Head of caudate nucleus (tissue), 42 donors: ENCODE measurements around the gene NGEF.

Experiments
- DNase-seq, 42 donors: peaks; one replicate each; pipeline versions ENCODE4 v3.0.0 to v3.0.0-alpha.2; 2020 to 2021; ENCODE audit warnings: mixed read lengths in 7 of 42
- intact Hi-C: fragments of 100-400 bp; cut with DNase I; formaldehyde crosslinking; loops from one replicate; pipeline ENCODE4 v1.15.0; 2022

NGEF gene, protein sequence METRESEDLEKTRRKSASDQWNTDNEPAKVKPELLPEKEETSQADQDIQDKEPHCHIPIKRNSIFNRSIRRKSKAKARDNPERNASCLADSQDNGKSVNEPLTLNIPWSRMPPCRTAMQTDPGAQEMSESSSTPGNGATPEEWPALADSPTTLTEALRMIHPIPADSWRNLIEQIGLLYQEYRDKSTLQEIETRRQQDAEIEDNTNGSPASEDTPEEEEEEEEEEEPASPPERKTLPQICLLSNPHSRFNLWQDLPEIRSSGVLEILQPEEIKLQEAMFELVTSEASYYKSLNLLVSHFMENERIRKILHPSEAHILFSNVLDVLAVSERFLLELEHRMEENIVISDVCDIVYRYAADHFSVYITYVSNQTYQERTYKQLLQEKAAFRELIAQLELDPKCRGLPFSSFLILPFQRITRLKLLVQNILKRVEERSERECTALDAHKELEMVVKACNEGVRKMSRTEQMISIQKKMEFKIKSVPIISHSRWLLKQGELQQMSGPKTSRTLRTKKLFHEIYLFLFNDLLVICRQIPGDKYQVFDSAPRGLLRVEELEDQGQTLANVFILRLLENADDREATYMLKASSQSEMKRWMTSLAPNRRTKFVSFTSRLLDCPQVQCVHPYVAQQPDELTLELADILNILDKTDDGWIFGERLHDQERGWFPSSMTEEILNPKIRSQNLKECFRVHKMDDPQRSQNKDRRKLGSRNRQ

DNA sequence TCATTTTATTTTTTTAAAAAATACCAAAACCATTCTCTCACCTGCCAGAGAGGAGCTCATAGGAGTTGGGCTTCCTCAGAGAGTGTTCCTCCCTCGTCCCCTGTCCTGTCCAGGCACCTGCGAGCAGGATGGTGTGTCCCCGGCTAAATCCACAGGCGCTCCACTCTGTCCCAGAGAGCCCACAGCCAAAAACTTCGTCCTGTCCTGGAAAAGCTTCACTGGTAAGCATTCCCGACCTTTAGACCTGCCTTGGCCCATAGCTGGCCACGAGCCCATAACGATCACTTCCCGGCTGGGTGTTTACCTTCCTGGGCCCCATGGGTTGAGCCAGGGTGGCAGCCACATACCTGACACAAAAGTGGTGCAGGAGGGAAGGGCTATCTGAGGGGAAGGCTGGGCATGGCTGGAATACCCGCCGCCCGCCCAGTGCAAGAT lies at the start of gene NGEF:
TSS of gene NGEF (minus strand) at position 230 of the 435 bp plus-strand sequence. CDS start 38,366 bp downstream, outside the sequence.
- intact Hi-C loops, result no loop called here
- DNase-seq, result peak in 2 of 42 donors; percentile 1 to 22

DNA sequence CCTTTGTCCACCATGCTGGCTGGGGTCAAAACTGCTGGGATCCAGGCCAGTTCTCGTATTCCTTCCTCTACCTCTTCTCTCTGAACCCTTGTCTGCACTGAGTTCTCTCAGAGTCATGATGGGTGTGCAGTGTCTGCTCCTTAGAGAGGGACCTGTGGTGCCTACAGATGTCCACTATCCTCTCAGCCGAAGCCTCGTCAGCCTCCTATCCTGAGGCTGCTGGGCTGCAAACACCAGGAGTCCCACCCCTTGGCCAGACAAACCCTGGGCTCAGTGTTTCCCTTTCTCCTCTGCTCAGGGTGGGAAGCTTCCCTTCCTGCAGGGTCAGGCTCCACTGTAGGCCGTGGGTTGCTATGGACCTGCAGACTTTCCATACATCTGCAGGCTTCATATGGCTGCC lies 49.4 kb upstream of the NGEF start:
- peak in 3 of 42 donors; percentile 19 to 38 (median 31) for DNase-seq
- intact Hi-C loops, result no loop called here

DNA sequence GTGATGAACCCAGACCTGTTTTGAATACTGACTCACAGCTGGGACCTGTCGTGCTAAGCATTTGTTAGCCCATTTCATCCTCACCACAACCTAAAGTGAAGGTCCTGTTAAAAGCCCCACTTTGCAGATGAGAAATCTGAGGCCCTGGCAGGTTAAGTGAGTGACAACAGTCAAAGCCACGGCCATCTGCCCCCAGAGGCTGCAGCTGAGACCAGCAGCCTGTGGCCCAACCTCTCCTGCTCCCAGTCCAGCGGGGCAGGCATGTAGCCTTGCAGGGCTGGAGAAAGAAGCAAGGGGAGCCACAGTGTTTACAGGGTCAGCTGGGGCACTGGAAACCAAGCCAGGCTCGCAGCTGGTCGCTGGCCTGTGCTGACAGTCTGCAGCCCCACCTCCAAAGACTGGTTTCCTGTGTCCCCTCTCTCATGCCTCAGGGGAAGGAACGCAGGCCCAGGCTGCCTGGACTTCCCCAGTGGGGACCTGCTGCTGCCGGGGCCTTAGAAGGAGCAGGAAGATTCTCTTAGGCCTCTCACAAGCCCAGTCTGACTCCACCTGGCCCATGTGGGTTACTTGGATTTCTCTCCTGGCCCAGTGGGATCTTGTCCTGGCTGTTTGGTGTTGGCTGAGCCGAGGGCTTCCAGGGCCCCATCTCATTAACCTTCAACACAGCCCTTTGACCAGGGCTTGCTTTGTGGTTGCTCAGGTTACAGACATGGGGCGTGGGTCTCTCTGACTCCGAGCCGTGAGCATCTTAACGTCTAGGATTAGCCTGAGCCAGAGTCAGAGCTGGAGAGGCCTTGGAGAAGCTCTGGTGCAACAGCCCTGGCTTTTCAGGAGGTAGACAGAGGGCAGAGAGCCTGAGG lies 48.8 kb upstream of the NGEF start:
- intact Hi-C loops, result no loop called here
- DNase-seq, result peak in 8 of 42 donors; percentile 28 to 65 (median 44)

DNA sequence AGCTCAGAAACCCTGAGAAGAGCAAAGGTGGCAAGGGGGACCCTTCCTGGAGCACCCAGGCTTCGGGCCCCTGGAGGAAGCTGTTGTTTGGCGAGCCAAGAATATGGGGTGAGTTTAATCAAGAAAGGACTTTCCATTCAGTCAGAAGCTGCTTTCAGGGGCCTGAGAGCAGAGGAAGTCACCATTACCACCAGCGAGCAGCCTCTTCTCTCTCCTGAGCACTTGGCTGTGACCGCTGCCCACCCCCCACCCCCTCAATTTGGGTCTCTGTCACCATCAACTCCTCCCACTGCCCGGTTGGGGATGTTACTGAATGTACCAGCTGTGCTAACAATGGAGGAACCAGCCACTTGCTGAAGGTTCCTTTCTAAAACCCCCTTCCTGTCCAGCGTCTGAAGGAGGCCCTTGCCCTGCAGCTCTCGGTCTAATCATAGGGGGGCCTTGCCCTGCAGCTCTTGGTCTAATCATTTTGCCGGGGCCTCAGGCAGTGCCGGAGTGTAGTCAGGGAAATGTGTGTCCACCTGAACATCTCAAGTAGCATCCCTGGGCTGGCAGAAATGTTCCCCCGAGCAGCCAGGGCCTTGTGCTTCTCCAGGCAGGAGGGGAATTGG lies 48.0 kb upstream of the NGEF start:
- intact Hi-C loops, result no loop called here
- DNase-seq, result peak in 3 of 42 donors; percentile 32 to 43 (median 35)

DNA sequence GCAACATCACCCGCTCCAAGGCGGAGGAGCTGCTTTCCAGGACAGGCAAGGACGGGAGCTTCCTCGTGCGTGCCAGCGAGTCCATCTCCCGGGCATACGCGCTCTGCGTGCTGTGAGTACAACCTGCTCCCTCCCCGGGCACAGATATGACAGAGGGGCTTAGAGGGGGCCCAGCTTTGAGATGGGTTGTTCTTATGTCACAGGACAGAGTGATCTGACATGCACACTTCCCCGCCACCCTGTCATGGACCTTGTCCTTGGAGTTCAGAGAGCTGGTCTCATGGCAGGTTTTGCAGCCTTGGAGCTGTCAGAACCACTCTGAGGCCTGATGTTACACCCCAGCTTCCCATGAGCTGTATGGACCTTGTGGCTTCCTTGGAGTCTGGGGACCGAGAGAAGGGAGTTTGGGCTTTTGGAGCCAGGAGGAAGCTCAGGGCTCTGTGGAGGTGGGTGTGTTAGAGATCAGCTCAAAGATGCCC lies 47.5 kb upstream of the NGEF start:
- intact Hi-C loops, result no loop called here
- peak in 2 of 42 donors; percentile 32 to 36 for DNase-seq

DNA sequence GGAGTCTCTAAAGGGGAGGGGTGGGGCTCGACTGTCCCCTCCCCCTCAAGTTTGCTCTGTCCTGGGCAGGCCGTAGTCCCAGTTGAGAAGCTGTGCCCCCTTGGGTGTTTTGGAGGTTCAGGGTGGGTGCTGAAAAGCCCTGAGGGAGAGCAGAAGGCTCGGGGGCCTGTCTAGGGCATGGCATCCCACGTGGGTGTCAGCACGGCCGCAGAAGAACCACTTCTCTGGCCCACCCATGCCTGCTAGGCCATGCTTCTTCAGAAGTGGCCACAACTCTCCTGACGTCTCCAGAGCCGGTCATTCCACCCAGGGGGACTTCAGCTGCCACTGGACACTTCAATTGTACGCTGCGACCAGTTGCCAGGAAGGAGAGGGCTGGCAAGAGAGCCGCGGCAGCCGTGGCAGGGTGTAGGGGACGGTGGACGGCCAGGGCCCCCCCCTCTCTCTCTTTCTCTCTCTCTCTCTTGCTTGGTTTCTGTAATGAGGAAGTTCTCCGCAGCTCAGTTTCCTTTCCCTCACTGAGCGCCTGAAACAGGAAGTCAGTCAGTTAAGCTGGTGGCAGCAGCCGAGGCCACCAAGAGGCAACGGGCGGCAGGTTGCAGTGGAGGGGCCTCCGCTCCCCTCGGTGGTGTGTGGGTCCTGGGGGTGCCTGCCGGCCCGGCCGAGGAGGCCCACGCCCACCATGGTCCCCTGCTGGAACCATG lies 46.9 kb upstream of the NGEF start, which contains the start of gene INPP5D:
TSS of gene INPP5D (plus strand) at position 546 of the 704 bp plus-strand sequence. CDS start at position 683, 137 bp downstream.
- intact Hi-C loops, result loop anchor here (10.0 kb wide), 3 partner anchors 175 to 455 kb away; no protein-coding TSS in a partner anchor
- peak in 8 of 42 donors; percentile 30 to 53 (median 38) for DNase-seq

DNA sequence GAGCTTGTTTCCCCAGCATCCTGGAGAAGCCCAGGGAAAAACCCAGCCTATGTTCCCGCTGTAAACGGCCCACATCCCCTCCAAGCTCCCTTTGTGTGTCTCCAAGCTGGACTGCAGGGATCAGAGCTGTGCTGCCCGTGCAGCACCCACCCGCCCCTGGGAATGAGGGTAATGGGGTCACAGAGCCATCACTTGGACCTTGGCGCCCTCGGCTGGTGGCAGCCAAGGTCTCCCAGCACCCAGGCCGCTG lies 46.4 kb upstream of the NGEF start:
- intact Hi-C loops, result loop anchor here (10.0 kb wide), 3 partner anchors 175 to 455 kb away; no protein-coding TSS in a partner anchor
- peak in 3 of 42 donors; percentile 7 to 36 (median 24) for DNase-seq

DNA sequence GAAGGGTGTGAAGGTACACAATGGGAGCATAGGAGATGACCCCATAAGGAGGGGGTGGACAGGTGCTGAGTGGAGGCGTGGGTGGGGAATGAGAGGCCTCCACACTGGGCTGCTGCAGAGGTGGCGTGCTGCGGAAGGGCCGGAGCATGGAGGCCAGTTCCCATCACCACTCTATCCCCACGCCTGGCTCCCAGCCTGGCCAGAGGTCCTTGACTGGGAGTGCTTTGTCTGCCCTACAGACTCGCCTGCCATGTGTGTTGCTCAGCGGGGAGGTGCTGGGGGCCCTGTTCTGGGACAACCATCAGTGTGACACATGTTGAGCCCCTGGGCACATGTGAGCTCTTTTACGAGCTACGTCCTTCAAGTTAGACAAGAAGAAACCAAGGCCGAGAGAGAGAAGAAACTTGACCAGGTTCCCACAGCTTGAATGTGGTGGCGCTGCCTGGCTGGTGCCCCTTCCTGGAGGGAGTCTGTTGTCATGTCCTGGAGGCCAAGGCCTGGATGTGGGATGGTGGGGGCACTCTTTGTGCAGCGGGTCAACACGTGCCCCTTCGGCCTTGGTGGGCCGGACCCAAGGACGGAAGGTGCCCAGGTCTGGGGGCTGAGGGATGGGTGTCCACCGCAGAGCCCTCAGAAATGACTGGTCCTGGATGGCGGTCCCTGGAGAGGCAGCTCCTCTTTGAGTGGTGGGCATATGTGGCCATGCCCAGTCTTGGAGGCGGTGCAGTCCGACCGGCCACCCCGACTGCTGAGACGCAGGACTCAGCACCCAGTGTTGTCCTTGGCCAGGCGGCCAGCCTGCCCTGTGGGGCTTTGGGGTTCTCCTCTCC lies 45.9 kb upstream of the NGEF start:
- peak in 4 of 42 donors; percentile 4 to 41 (median 21) for DNase-seq
- intact Hi-C loops, result loop anchor here (10.0 kb wide), 3 partner anchors 176 to 454 kb away; no protein-coding TSS in a partner anchor

DNA sequence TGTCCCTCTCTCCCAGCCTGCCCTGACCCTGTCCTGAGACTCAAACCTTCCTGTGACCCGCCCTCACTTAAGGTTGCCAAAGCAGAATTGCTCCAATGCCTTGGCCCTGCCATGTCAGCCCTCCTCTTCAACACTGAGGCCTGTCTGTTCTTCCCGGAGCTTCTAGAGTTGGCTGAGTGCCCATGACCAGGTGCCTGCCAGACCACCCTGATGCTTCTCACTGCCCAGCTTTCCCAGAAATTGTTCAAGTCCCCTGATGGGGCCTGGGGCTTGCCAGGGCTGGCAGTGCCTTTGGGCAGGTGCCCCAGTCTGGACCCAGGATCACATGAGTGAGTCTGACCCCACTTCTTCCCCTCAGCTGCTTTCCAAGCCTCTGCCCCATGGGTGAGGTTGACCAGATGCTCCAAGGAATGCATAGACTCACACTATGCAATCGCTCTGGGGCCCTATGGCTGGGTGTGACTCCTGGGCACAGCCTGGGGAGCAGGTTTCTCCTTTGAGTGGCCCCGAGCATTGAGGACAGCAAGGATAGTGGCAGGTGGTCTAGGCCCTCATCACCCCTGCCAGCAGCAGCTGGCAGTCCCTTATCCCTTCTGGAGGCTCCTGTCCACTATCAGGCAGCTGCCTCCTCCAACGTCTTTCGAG lies 44.0 kb upstream of the NGEF start:
- peak in 2 of 42 donors; percentile 19 to 36 for DNase-seq
- intact Hi-C loops, result loop anchor here (10.0 kb wide), 3 partner anchors 178 to 452 kb away; no protein-coding TSS in a partner anchor

DNA sequence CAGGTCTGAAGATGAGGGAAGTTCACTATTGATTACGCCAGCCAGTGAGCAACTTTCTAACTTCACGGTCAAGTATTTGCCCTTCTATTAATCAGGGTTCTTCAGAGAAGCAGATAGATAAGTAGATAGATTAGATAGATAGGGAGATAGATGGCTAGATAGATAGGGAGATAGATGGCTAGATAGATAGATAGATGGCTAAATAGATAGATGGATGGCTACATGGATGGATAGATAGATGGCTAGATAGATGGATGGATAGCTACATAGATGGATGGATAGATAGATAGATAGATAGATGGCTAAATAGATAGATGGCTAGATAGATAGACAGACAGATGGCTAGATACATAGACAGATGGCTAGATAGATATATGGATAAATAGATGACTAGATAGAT lies 42.3 kb upstream of the NGEF start:
- intact Hi-C loops, result loop anchor here (10.0 kb wide), 3 partner anchors 179 to 451 kb away; no protein-coding TSS in a partner anchor
- DNase-seq, result no peak

DNA sequence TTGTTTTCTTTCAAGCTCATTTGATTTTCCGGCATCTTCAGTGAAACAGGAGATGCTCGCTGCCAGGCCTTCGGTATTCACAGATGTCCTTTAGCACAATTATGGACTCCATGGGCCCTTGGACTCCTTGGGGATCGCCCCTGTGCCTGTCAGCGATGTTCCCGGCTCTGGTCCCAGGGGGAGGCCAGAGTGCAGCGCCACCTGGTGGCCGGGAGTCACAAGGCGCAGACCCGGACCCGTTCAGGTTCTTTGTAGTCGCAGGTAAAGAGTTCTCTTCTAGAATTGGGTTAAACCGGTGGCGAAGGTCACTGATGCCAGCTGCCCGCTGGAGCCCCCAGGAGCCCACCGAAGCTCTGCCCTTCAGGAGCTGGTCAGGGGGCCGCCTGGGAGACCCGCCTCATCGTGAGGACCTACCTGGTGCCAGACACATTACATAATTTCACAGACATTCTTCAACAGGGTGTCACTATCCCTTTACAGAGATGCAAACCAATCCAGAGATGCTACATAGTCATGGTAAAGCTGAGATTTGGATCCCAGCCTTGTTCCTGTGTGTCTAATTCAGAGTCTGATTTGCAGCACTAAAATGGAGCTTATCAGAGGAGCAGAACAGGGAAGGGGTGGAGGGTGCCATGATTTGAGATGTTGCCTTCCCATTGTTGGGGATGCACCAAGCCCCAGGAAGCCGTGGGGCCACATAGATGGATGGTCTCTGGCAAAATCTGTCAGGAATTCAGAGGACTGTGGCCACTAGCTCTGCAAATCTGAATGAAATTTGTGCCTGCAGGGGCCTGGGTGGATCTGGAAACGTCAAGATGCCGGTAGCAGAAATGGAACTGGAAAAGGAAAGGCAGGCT lies 41.1 kb upstream of the NGEF start:
- intact Hi-C loops, result loop anchor here (10.0 kb wide), 3 partner anchors 181 to 449 kb away; no protein-coding TSS in a partner anchor
- DNase-seq, result peak in 41 of 42 donors; percentile 54 to 91 (median 74)

DNA sequence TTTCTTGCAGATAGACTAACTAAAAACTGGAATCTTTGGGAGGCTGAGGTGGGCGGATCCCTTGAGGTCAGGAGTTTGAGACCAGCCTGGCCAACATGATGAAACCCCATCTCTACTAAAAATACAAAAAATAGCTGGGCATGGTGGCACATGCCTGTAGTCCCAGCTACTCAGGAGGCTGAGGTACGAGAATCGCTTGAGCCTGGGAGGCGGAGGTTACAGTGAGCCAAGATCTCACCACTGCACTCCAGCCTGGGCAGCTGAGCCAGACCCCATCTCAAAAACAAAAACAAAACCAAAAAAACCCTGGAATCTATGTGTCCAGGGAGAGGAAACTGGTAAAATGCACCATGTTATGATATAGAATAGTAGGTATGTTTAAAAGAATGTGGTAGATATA lies 39.5 kb upstream of the NGEF start:
- peak in 2 of 42 donors; percentile 7 to 20 for DNase-seq
- intact Hi-C loops, result loop anchor here (10.0 kb wide), 3 partner anchors 182 to 448 kb away; no protein-coding TSS in a partner anchor

DNA sequence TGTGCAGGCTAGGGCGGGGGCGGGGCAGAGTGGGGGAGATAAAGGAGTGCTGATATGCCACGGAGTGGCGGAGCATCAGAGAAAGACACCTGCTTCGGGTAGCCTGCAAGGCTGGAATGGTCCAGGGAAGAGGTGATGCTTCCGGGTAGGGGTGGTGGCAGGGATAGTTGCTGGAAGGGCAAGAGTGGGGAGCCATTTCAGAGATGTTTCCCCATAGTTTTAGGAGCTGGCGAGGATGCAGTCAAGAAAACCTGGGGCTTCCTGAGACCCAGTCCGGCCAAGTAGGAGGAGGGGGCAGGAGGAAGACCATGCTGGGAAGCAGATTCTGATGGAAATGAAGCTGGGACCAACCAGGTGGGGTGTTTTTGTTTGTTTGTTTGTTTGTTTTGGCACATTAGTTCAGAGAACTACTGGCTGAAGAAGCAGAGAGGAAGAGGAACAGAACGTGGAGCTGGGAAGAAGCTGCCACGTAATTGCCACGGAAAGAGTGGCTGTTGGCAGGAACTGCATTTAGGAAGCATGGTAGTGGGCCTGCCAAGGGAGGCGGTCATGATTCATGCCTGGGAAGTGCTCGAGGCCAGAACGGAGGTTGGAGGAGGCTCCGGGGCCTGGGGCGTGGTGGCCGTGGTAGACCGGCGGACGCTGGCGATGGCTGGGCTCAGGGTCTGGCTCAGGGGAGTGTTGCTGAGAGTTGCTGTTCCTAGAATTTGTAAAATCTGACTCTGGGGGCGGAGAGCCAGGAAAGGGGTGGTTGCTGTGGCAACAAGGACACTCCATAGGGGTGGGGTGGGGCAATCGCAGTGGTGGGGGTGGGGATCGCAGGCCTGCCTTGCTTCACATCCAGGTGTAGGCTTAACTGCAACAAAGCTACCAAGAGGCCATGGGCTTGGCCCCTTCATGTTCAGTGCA lies 38.4 kb upstream of the NGEF start:
- peak in 4 of 42 donors; percentile 7 to 35 (median 27) for DNase-seq

DNA sequence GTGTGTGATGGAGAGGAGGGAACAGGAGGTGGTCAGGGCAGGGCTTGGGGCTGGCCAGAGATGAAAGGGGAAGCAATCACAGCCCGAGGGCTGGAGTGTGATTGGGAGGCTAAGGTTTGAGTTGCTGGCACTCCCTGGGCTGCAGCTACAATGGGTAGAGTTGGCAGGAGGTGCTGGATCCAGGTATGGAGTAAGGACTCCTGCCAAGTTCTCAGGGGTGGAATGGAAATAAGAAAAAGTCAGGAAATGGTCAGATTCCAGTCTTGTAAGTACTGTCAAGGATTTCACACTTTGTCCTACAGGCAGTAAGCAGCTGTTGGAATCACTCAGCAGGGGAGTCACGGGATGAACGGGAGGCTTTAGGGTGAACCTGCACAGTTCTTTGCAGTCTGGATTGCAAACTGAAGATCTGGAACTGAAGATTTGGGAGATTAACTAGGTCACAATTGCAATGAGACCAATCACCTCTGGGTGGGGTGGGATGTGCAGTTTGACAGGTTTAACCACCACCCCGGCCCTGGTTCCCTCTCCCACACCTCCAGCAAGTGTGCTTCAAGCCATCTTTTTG lies 36.2 kb upstream of the NGEF start:
- peak in 4 of 42 donors; percentile 26 to 32 (median 28) for DNase-seq
- intact Hi-C loops, result no loop called here

More for the DNA sequence above, 38.4 kb upstream of the NGEF start:
- intact Hi-C loops, result loop anchor here (10.0 kb wide), 3 partner anchors 183 to 447 kb away; no protein-coding TSS in a partner anchor
